ENCODE measurements around the gene RAD51AP1.

DNA sequence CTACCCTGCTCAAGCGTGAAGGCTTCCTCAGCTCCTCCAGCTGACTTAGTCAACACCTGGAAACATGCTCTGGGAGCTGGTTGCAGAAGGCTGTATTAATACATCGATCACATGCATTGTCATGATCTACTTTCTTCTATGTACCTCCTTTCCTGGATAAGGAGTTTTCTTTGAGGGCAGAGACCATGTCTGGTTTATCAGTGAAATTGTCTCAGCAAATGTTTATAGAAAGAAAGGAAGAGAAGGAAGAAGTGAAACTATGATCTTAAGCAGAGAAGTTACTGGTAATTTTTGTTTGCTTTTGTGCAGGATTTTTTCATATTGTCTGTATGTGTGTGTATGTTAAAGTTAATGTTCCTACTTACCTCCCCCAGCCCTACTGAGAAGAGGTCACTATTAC is 27.8 kb downstream of the RAD51AP1 start:
- TF ChIP-seq, protein P1, sequence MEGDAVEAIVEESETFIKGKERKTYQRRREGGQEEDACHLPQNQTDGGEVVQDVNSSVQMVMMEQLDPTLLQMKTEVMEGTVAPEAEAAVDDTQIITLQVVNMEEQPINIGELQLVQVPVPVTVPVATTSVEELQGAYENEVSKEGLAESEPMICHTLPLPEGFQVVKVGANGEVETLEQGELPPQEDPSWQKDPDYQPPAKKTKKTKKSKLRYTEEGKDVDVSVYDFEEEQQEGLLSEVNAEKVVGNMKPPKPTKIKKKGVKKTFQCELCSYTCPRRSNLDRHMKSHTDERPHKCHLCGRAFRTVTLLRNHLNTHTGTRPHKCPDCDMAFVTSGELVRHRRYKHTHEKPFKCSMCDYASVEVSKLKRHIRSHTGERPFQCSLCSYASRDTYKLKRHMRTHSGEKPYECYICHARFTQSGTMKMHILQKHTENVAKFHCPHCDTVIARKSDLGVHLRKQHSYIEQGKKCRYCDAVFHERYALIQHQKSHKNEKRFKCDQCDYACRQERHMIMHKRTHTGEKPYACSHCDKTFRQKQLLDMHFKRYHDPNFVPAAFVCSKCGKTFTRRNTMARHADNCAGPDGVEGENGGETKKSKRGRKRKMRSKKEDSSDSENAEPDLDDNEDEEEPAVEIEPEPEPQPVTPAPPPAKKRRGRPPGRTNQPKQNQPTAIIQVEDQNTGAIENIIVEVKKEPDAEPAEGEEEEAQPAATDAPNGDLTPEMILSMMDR (IDR thresholded peaks at IDR 0.05; ENCODE audit: low read depth, low read length): no peak
- no peak for TF ChIP-seq EZH2phosphoT487 (IDR thresholded peaks at IDR 0.05; ENCODE audit: low read depth)
